GM18867 (cell line): ENCODE measurements around the gene DCK.
"Not testable (repeated sequence)": the region's sequence is repeated elsewhere in the genome, so short reads cannot be mapped to it uniquely, and the experiment has no call there.

Source experiments
- ATAC-seq: cut with Tn5 transposase; IDR thresholded peaks from one replicate; pipeline ENCODE4 v1.9.1; 2021; ENCODE audit warnings: mild to moderate bottlenecking, moderate library complexity; ENCODE audit not compliant: unreplicated experiment

DCK gene

DNA sequence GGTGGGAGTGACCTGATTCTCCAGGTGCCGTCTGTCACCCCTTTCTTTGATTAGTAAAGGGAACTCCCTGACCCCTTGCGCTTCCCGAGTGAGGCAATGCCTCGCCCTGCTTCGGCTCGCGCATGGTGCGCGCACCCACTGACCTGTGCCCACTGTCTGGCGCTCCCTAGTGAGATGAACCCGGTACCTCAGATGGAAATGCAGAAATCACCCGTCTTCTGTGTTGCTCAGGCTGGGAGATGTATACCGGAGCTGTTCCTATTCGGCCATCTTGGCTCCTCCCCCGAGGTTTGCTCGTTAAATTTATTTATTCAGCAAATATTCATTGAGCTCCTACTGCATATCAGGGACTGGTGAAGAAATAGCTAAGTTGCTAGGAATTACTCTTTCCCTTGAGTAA lies 66.1 kb downstream of the DCK start:
- ATAC-seq, result not testable (repeated sequence)

DNA sequence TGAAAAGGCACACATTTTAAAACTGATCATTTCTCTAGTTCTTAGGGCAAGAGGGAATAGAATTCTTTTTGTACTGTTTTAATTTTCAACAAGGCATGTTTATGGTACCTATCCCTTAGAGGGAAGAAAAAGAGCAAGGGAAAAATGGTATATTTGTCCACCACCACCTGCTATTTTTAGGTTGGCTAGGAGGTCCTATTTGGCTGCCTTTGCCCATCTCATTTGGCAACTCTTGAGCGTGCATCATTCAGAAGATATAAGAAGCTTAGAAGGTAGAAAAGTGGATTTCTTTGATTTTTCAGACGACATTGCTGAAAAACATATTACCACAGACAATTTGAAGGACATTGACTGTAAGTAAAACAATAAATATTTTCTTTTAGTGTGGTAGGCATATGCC lies 69.0 kb downstream of the DCK start:
- ATAC-seq, result no peak

DNA sequence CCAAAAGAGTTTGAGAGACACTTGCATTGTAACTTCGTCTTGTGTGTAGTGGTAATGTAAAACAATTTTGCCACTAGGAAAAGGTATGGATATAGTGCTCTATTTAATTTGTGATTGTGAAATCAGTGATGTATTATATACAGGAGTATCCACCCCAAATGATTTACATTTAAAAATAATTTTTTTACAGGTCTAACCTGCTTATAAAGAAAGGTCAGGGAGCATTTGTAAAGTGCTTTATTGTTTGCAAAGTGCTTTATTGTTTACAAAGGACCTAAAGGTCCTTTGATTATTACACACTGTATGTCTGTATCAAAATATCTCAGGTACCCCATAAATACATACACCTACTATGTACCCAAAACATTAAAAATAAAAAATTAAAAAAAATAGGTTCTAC lies 70.3 kb downstream of the DCK start:
- no peak for ATAC-seq

DNA sequence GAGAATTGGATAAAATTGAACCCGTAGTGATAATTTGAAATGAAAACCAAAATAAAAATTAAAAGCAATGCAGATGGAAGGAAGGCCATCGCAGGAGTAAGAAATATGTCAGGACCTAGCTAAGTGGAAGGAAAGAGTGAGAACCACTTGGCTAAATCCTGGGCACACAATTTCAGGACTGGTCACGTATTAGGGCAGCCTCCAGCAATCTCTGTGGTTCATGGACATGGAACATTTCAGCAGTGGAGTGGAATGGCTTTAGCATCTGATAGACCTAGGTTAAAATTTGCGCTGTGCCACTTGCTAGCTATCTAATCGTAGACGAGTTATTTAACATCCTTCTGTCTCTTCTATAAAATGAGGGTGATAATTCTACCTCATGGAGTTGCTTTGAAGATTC lies 71.1 kb downstream of the DCK start:
- ATAC-seq, result no peak

DNA sequence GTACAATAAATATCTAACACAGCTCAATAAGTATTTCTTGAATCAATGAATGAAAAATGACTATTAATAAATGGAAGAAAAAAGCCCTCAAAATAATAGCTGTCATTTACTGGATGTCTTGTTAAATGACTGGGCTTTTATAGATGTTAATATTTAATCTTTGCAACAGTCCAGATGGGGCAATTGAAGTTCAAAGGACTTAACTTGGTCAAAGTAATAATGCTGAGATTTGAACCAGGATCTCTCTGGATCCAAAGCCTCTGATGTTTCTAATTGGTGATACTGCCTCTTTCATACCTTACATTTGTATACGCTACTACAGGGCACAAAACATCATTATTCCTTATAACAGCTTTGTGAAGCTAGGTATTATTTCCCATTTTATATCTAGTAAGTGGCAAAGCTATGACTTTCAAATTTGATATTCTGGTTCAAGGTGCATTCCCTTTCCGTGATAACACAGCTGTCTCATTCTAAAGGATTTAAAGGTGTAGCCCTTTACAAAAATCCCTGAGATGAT lies 72.6 kb downstream of the DCK start:
- no peak for ATAC-seq

DNA sequence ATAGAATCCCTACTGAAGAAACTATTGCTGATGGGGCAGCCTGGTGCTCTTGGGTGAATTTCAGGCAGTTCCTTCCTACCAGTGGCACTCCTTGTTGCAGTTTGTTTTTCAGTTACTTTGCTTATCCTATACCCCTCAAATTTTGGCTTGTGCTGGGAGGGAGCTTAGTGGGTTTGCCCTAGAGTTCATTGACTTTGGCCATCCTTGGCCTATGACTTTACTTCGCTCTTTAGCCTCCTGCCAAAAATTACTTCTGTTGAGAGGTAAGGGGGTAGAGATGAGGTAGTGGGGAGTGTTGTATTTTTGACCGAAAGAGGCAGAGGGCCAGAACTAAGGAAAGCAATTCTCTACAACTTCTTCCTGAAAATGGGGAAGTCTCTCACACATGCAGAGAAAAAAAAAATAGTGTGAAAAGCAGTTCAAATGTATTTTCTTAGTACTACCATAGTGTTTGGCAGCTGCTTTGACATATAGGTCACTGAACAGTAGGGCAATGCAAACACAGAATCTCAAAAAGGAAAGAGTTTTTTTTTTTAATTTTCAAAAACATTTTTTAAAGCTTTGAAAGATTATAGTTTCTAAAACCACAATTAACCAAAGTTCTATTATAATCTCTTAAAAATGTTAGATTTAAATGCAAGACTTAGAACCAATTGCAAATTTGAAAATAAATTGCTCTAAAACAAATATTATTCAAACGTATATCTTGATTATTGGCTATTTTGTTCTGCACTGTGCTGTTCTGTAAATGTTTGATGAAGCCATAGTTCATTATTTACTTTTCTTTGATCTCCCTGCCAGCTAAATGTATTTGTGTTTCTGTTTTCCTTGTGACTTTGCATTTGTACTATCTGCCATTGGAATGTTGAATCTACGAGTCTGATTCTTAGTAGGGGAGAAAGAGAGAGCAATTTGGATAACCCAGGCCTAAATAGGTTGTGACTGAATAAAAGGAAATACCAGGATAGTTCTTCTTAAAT lies 73.6 kb downstream of the DCK start:
- ATAC-seq, result no peak

DNA sequence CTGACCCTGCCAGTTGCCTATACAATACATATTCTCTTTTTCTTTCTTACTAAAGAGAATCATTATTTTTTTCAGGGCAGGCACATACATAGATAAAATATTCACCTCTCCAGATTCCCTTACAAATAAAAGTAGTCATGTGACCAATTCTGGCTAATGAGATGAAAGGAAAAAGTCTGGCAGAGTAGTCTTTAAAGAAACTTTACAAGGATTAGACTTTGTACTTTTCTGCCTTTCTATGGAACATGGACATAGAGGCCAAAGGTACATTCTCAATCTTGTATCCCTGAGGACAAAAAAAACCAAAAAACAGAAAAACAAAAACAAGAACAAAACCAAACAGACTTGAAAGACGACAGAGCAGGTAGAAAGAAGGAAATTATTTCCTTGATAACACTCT lies 75.6 kb downstream of the DCK start:
- no peak for ATAC-seq

DNA sequence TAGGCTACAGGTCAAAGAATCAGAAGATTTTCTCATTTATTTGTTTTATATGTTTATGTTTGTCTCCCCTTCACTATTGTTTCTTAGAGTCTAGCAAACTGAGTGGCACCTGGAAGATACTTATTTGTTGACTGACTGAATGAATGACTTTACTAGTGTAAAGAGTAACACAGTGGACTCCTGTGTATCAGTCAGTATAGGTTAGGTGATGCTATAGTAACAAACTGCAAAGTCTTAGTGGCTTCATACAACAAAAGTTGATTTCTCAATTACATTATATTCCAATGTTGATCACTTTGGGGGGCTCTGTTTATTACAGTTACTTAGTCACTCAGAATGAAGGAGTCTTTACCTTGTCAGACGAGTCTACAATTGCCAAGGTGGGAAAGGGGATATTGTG lies 76.6 kb downstream of the DCK start:
- no peak for ATAC-seq

DNA sequence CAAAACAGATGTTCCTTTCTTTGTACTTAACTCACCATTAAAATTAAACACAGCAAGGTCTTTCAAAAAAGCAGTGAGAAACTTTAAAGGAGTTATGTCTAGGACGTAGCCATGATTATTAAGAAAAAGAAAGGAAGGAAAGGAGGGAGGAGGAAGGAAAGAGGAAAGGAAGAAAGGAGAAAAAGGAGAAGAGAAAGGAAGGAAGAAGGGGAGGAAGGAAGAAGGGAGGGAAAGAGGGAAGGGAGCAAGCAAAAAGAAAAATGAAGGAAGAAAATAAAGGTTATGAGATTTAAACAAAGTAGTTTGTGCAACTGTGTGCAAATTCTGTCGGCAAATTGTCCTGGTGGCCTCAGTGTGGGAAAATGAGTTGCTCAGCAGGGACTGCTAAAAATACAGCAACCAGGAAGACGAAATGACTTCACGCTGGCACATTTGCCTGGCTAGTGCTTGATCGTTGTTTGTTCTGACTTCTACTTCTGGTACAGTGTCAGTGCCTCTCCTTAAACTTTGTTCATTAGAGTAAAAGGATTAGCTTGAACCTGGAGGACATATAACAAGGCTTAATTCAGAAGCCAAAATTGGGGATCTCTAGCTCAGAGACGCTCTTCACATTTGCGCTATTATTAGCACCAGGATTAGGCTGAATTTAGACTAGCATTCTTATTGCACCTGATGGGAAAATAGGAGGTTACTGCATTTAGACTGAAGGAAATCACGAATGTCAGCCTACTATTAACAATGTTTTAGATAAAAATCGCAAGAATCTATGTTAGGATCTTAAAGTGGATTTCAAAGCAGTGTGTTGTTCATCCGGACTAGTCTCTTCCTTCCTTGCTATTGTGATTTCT lies 81.2 kb downstream of the DCK start:
- no peak for ATAC-seq
